Stimulated activated naive CD8-positive, alpha-beta T cell treated with anti-CD3 and anti-CD28 coated beads, Interleukin-15, amount 100 ng/mL, for 72 hours (primary cell): ENCODE measurements around the gene BCAS4.

Source experiments
- ATAC-seq: fragments of 150-1000 bp; cut with Tn5 transposase; 2 replicates; pipeline ENCODE4 v1.10.0; 2021; ENCODE audit warnings: mild to moderate bottlenecking, moderate library complexity
- DNase-seq, 2 donors: peaks; one replicate each; pipeline ENCODE4 v3.0.0; 2021 to 2022
- H3K27ac Mint-ChIP-seq, 2 donors: one replicate each; pipeline ENCODE4 v1.8.0; 2022; ENCODE audit warnings: mild to moderate bottlenecking in 2 of 2, mixed read lengths in 2 of 2, moderate library complexity in 2 of 2
- H3K27me3 Mint-ChIP-seq: one replicate; pipeline ENCODE4 v1.8.0; 2022; ENCODE audit warnings: mixed read lengths
- H3K4me1 Mint-ChIP-seq: one replicate; pipeline ENCODE4 v1.8.0; 2022; ENCODE audit warnings: mild to moderate bottlenecking, mixed read lengths
- H3K4me3 Mint-ChIP-seq, 2 donors: one replicate each; pipeline ENCODE4 v1.8.0; 2022; ENCODE audit warnings: mild to moderate bottlenecking in 2 of 2, mixed read lengths in 2 of 2, moderate library complexity in 1 of 2
- H3K9me3 Mint-ChIP-seq, 2 donors: one replicate each; pipeline ENCODE4 v1.8.0; 2022; ENCODE audit warnings: mixed read lengths in 2 of 2

The BCAS4 gene

DNA sequence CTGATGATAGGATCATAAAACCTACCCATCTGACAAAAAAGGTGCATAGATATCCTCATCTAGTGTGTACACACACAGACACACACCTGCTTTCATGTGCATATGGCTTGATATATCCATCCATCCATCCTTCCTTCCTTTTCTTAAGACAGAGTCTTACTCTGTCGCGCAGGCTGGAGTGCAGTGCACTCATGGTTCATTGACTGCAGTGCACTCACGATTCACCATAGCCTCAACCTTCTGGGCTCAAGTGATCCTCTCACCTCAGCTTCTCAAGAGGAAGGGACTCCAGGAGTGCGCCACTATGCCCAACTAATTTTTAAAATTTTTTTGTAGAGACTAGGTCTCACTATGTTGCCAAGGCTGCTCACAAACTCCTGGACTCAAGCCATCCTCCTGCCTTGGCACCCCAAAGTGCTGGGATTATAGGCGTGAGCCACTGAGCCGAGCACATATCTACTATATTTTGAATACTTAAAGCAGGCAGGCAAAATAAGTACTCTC is 109.3 kb downstream of the BCAS4 start:
- H3K27ac Mint-ChIP-seq = no peak overlapping the region
- no peak for ATAC-seq
- no peak overlapping the region for H3K4me3 Mint-ChIP-seq
- H3K9me3 Mint-ChIP-seq = no peaks in the 10 kb centered on the region
- H3K4me1 Mint-ChIP-seq = peaks cover 22% of the 10 kb centered on the region
- no peak for DNase-seq
- no peaks in the 10 kb centered on the region for H3K27me3 Mint-ChIP-seq

DNA sequence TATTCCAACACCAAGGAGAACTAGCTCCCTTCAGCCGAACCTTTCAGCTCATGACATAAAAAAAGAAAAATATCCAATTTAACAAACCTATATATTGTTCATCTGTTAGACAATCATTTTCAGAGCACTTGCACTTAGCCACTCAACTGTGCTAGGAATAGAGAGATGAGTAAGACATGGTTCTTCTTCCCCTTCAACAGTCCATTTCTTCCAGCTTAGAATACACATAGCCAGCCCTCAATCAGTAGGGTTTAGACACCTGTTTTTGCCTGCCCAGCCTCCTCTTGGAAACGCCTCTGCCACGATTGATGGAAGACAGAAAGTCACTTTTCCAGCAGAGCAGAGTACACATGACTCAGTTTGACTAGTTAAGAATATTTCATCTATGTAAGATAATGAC is 114.6 kb downstream of the BCAS4 start:
- Mint-ChIP-seq H3K4me1 (peaks cover 69% of the 10 kb centered on the region), H3K27ac (no peak overlapping the region), H3K27me3 (no peaks in the 10 kb centered on the region), H3K9me3 (no peaks in the 10 kb centered on the region), H3K4me3 (no peak overlapping the region)
- ATAC-seq (no peak), DNase-seq (no peak)

DNA sequence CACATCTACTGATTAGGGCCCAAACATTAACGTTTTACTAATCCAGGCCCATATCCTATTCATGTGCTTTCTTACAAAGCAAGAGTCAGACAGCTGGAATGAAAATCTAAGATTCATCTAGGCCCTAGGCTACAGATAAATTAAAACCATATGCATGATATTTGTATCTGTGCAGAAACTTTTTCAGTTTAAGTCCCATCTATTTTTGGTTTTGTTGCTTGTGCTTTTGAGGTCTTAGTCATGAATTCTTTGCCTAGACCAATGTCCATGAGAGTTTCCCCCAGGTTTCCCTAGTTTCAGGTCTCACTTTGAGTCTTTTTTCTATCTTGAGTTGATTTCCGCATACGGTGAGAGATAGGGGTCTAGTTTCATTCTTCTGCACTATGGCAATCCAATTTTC is 116.2 kb downstream of the BCAS4 start:
- H3K4me1 Mint-ChIP-seq = peaks cover 80% of the 10 kb centered on the region
- no peak for DNase-seq
- H3K4me3 Mint-ChIP-seq = no peak overlapping the region
- H3K27me3 Mint-ChIP-seq = no peaks in the 10 kb centered on the region
- no peak for ATAC-seq
- no peaks in the 10 kb centered on the region for H3K9me3 Mint-ChIP-seq
- H3K27ac Mint-ChIP-seq = peak overlapping the region; percentile 54 to 69

DNA sequence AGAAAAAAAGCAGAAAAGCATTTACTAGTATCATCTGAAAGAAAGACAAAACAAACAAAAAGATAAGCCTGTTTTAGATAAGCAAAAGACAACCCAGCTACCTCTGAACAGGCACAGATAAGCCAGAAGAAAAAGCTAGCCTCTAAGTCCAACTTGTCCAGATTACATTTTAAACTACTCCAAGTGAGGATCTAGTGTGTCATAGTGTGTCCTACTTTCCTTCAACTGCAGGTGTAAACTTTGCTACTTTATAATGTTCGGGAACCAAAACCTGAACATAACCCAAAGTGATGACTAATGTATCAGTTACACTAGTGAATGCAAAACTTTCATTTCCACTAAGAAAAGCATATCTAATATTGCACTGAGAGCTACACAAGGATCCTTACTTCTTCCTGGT is 116.9 kb downstream of the BCAS4 start:
- H3K4me3 Mint-ChIP-seq = peak overlapping the region in 1 of 2 donors; percentile 9
- H3K4me1 Mint-ChIP-seq = peaks cover 83% of the 10 kb centered on the region
- peak overlapping the region; percentile 43 to 87 for H3K27ac Mint-ChIP-seq
- ATAC-seq = peak; percentile 51
- H3K27me3 Mint-ChIP-seq = no peaks in the 10 kb centered on the region
- no peak for DNase-seq
- no peaks in the 10 kb centered on the region for H3K9me3 Mint-ChIP-seq

DNA sequence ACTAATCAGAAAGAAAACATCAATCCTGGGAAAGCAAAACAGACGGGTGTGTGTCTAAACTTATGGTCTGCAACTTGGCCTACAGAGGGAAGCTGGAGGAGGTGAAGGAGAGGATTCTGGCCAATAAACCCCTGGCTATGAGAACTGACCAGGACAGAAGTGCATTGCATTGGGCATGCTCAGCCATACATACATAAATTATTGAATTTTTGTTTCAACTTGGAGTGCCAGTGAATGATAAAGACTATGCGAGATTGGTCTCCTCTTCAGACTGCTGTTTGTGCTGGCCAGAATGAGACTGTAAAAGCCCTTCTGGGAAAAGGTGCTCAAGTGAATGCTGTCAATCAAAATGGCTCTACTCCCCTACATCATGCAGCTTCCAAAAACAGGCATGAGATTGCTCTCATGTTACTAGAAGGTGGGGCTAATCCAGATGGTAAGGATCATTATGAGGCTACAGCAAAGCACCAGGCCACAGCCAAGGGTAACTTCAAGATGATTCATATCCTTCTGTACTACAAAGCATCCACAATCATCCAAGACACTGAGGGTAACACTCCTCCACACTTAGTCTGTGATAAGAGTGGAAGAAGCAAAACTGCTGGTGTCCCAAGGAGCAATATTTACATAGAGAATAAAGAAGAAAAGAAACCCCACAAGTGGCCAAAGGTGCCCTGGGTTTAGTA is 119.0 kb downstream of the BCAS4 start:
- Mint-ChIP-seq H3K27me3 (no peaks in the 10 kb centered on the region), H3K9me3 (no peaks in the 10 kb centered on the region), H3K27ac (peak overlapping the region; percentile 69 to 85), H3K4me1 (peaks cover 89% of the 10 kb centered on the region), H3K4me3 (peak overlapping the region in 1 of 2 donors; percentile 21)
- ATAC-seq (peak; percentile 99), DNase-seq (peak; percentile 14 to 47)

DNA sequence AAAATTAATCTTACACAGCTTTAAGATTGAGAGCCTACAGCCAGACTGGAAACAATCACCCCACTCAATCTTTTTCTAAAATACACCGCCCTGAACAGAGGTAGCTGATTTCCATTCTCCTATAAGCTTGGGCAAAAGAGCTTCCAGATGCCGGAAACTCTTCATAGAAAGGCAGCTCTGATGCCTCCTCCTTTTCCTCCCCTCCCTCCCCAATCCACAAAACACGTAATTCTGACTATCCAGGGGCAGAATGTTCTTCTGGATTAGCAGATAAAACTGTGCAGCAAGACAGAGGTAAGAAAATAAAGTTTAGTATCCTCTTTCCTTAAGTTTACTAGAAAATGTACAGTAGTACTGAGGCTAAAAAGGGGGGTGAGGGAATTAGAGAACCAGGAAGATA is 120.6 kb downstream of the BCAS4 start:
- peak overlapping the region in 1 of 2 donors; percentile 40 for H3K4me3 Mint-ChIP-seq
- H3K9me3 Mint-ChIP-seq = no peaks in the 10 kb centered on the region
- no peak for ATAC-seq
- H3K27ac Mint-ChIP-seq = no peak overlapping the region
- DNase-seq = no peak
- H3K4me1 Mint-ChIP-seq = peaks cover 92% of the 10 kb centered on the region
- no peaks in the 10 kb centered on the region for H3K27me3 Mint-ChIP-seq

DNA sequence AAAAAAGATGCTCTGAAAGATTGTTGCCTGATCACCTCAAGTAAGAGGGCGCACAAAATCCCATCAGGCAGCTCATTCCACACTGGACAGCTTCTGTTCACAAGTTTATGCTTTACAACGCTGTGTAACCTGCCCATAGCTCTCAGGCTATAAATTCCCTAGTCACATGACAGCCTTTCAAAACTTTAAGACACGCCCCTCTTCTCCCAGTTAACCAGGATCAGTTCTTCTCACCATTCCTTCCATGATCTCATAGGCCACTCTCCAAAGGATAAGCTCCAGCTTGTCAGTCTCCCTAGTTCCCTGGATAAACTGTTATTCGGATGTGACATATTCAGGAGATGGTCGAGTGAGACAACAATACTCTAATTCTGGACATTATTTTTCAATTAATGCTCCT is 121.4 kb downstream of the BCAS4 start:
- ATAC-seq = no peak
- H3K27me3 Mint-ChIP-seq = no peaks in the 10 kb centered on the region
- peaks cover 94% of the 10 kb centered on the region for H3K4me1 Mint-ChIP-seq
- H3K4me3 Mint-ChIP-seq = no peak overlapping the region
- peak overlapping the region in 1 of 2 donors; percentile 34 for H3K27ac Mint-ChIP-seq
- DNase-seq = no peak
- no peaks in the 10 kb centered on the region for H3K9me3 Mint-ChIP-seq

DNA sequence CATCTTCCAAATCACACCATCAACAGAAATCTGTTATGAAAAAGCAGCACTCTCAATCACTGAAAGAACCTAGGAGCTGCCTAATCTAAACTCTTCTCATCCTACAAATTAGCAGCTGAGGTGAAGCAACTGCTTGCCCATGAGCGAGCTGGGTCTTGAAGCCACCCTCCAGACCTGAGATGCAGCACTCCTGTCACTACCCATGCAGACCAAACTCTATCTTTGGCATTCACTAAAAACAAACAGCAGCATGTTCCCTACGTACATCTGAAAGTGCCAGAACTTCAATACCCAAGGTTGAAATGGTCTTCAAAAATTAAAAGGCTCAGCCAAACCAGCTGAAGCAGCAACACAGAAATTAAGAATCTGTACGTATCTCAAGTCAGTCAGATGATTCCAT is 122.1 kb downstream of the BCAS4 start:
- no peak for DNase-seq
- Mint-ChIP-seq H3K27me3 (no peaks in the 10 kb centered on the region), H3K9me3 (no peaks in the 10 kb centered on the region), H3K4me3 (no peak overlapping the region), H3K4me1 (peaks cover 94% of the 10 kb centered on the region), H3K27ac (peak overlapping the region in 1 of 2 donors; percentile 55)
- no peak for ATAC-seq

DNA sequence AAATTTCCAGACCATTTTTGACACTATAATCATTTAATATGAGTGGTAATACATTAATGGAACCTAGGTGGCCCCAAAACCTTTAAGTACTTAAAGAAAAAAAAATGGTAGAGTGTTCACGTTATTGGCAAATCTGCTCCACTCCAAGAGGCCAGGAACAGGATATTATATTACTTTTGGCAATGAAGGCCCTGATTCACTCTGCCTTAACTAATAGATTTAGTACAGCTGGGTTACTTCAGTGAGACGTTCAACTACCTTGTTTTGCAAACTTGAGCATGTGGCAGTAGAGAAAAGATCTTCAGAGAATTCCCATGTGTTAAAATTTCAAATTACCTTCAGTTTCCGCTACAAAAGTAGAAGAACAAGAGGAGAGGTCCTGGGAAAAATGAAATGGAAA is 123.5 kb downstream of the BCAS4 start:
- peak overlapping the region in 1 of 2 donors; percentile 84 for H3K27ac Mint-ChIP-seq
- peaks cover 95% of the 10 kb centered on the region for H3K4me1 Mint-ChIP-seq
- H3K27me3 Mint-ChIP-seq = no peaks in the 10 kb centered on the region
- no peak overlapping the region for H3K4me3 Mint-ChIP-seq
- ATAC-seq = no peak
- H3K9me3 Mint-ChIP-seq = no peaks in the 10 kb centered on the region
- DNase-seq = no peak

DNA sequence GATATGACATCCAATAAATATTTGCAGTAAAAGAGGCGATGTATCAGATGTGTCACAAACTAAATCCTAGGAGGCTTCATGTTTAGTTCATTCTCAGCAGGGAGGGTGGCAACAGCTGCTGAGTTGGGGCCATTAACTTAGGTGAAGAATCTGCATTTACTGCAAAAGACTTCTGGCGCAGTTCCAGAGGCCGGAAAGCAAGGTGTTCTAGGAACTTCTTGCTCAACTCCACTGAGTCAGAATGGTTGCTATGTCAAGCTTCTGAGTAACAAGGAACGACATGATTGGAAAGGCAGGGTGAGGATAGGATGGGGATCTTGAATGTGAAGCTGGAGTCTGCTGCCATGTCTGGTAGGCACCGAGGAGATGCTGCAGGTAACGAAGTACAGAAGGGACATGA is 124.7 kb downstream of the BCAS4 start:
- ATAC-seq (no peak), DNase-seq (no peak)
- no peak overlapping the region for H3K4me3 Mint-ChIP-seq

DNA sequence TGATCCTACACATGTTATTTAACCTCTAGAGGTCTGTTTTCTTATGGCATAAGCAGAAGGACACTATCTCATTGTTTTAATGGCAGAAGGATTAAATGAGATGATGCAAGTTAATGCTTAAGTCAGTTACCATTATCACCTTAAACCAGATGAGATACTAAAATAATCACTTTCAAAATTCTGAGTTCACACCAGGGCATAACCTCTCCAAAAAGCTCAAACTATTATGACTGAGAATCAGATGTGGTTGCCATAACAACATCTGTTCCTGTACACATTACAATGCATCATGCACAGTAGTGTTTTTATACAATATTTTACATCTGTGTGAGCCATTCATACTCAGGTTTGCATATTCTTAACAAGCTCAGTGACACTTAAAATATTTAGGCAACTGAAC is 126.1 kb downstream of the BCAS4 start:
- Mint-ChIP-seq H3K27me3 (no peaks in the 10 kb centered on the region), H3K27ac (peak overlapping the region in 1 of 2 donors; percentile 28), H3K4me3 (no peak overlapping the region), H3K9me3 (no peaks in the 10 kb centered on the region), H3K4me1 (peaks cover 90% of the 10 kb centered on the region)
- no peak for DNase-seq
- ATAC-seq = peak; percentile 82

More for the DNA sequence above, 124.7 kb downstream of the BCAS4 start:
- Mint-ChIP-seq H3K27me3 (no peaks in the 10 kb centered on the region), H3K9me3 (no peaks in the 10 kb centered on the region), H3K27ac (peak overlapping the region in 1 of 2 donors; percentile 24), H3K4me1 (peaks cover 90% of the 10 kb centered on the region)

DNA sequence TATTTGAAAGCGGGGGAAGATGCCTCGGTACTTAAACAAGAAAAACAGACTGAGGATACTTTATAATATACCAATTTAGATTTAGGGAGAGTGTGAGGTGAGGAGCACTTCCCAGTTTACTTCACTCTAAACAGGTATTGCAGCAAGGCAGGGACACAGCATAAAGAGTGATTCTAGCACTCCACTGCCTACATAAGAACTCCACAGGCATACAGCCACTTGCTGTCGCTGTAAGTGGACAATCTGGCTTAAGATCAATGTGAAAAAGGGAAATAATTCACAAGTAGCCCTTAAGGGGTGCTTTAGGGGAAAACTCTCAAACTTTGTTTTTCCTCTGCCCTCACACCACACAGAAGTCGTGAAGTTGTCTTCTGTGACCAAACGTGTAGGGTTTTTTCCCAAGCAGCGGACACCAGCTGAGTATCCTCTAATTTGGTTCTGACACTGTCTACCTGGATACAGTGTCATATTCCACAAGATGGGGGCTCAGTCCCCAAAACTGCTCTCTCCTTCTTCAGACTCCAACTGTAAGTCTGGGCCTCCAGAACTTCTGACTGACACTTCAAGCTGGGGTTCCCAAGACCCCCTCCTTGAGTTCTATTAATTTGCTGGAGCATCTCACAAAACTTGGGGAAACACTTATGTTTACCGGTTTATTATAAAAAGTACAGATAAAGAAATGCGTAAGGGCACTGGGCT is 127.1 kb downstream of the BCAS4 start:
- Mint-ChIP-seq H3K27me3 (no peaks in the 10 kb centered on the region), H3K4me3 (no peak overlapping the region), H3K27ac (peak overlapping the region in 1 of 2 donors; percentile 58), H3K9me3 (no peaks in the 10 kb centered on the region), H3K4me1 (peaks cover 89% of the 10 kb centered on the region)
- DNase-seq (no peak), ATAC-seq (no peak)

DNA sequence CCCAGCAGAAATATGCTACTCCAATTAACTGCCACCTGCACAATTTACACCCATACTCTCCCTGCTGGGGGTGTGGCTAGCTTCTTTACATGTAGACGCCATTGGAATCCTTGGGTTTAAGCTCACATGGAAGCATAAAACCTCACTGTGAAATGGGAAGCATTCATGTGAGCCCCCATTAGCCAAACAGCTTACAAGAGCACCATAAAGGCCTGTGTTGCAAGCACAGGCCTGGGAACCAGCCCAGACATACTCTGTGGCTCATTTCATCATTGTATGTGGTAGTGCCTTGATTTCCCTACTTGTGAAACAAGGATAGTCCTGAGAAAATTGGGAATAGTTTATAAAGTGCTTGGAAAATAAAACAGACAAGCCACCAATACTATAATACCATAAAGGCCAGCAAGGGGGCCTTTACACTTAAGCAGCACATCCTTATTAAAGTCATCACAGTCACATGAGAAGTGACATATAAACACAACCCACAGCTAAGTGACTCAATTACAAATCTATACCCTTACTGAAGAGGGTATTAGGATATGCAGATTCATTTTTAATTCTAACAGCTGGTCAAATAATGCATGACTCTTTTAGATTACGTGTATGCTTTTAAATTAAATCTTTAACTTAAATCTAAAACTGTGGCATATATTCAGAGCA is 129.5 kb downstream of the BCAS4 start:
- H3K27ac Mint-ChIP-seq = peak overlapping the region in 1 of 2 donors; percentile 91
- no peaks in the 10 kb centered on the region for H3K27me3 Mint-ChIP-seq
- H3K4me3 Mint-ChIP-seq = no peak overlapping the region
- ATAC-seq (no peak), DNase-seq (no peak)
- no peaks in the 10 kb centered on the region for H3K9me3 Mint-ChIP-seq
- peaks cover 90% of the 10 kb centered on the region for H3K4me1 Mint-ChIP-seq

DNA sequence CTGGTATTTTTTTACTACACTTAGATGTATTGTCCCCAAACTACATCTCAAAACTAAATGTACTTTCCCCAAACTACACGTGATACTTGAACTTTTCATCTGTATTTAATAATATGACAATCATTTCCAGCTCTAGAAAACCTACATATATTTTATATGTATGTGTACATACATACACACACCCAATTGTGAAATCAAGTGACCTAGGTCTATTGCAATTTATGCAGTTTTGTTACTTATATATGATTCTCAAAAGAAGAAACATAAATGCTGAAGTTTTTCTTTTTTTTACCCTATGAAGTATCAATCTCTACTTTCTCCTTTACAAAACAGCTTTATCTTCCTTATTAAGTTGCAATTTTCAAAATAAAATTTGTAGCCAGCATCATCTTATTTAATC is 131.7 kb downstream of the BCAS4 start:
- Mint-ChIP-seq H3K4me3 (no peak overlapping the region), H3K4me1 (peaks cover 74% of the 10 kb centered on the region), H3K27me3 (no peaks in the 10 kb centered on the region), H3K9me3 (no peaks in the 10 kb centered on the region), H3K27ac (no peak overlapping the region)
- ATAC-seq = no peak
- DNase-seq = no peak
